ENCODE data around the gene NRIP1.

Gene NRIP1

GRCh38 chr21:14959343-14959742 is 105.5 kb downstream of the NRIP1 start:
- no peak for TF ChIP-seq CTCF (IDR thresholded peaks at IDR 0.05; ENCODE audit: insufficient read depth, low read depth, low read length, missing control alignments)
- DNase-seq (ENCODE audit: low read depth) = no peak
- no peak overlapping the region for H3K4me3 ChIP-seq (ENCODE audit: low read length)

DNA sequence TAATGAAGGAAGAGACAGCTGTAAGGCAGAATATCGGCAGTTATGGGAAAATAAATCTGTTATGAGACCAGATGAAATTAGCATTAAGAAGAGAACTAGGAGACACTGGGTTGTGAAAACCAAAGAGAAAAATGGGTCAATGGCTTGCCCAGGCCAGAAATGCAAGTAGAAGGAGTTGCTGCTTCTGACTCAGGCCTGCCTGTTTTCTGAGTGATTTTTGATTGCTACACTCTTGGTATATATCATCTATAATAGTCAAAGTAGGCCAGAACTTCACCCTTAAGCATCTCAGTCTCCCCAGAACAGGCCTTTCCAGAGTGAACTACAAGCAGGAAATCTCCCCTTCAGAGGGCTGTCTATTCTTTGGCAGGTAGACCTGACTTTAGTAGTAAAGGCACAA is 107.0 kb downstream of the NRIP1 start:
- peak; percentile 59 for DNase-seq (ENCODE audit: low read depth)
- no peak overlapping the region for H3K4me3 ChIP-seq (ENCODE audit: low read length)

GRCh38 chr21:14956807-14957206 is 108.0 kb downstream of the NRIP1 start:
- no peak for TF ChIP-seq CTCF (IDR thresholded peaks at IDR 0.05; ENCODE audit: insufficient read depth, low read depth, low read length, missing control alignments)
- no peak overlapping the region for H3K4me3 ChIP-seq (ENCODE audit: low read length)
- peak; percentile 49 for DNase-seq (ENCODE audit: low read depth)

More for the DNA sequence above, 107.0 kb downstream of the NRIP1 start:
- TF ChIP-seq CTCF (IDR thresholded peaks at IDR 0.05; ENCODE audit: insufficient read depth, low read depth, low read length, missing control alignments) = no peak

DNA sequence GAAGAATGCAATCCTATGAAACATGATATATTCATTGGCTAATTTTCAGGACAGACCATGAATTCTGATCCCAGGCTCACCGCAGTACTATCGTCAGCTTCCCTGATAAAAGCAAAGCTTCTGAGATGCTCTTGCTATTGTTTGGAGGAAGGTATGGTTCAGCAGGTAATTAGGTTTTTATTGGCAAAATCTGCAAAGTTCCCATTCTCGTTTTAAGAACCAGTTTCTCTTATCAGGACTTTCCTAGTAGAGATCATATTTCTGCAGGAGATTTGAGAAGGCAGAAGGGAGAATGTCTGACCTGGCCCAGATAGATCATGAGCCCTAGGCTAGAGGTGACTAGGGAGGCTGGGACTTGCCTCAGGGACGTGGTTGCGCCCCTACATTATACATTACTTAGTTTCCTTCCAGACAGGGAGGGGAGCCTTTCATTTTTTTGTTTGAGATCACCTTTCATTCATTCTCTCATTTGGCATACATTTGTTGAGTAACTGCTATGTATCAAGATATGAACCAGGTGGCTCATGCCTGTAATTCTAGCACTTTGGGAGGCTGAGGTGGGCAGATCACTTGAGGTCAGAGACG is 108.8 kb downstream of the NRIP1 start:
- no peak for TF ChIP-seq CTCF (IDR thresholded peaks at IDR 0.05; ENCODE audit: insufficient read depth, low read depth, low read length, missing control alignments)
- DNase-seq (ENCODE audit: low read depth) = no peak
- H3K4me3 ChIP-seq (ENCODE audit: low read length) = no peak overlapping the region

DNA sequence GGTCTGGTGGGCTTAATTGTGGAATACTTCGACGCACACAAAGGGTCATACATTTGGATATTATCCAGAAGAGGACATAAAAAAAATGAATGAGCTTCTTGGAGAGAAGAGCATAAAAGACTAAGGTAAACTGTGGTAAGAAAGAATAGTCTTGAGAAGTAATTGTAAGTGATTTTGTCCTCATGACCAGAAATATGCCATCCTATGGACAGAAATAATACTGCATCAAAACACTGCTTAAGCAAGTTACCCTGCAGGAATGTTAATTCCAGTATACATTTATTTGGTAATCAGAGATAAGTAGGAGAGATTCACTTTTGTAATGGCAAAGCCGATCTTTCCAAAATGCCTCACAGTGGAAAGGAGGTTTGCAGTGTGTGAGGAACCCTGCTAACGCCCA is 111.9 kb downstream of the NRIP1 start:
- no peak for TF ChIP-seq CTCF (IDR thresholded peaks at IDR 0.05; ENCODE audit: insufficient read depth, low read depth, low read length, missing control alignments)
- DNase-seq (ENCODE audit: low read depth) = no peak
- H3K4me3 ChIP-seq (ENCODE audit: low read length) = no peak overlapping the region

GRCh38 chr21:14949603-14950002 is 115.2 kb downstream of the NRIP1 start:
- no peak for DNase-seq (ENCODE audit: low read depth)
- TF ChIP-seq CTCF (IDR thresholded peaks at IDR 0.05; ENCODE audit: insufficient read depth, low read depth, low read length, missing control alignments) = no peak

GRCh38 chr21:14947613-14948160 is 117.1 kb downstream of the NRIP1 start:
- DNase-seq (ENCODE audit: low read depth) = no peak
- no peak overlapping the region for H3K4me3 ChIP-seq (ENCODE audit: low read length)
- no peak for TF ChIP-seq CTCF (IDR thresholded peaks at IDR 0.05; ENCODE audit: insufficient read depth, low read depth, low read length, missing control alignments)

More at GRCh38 chr21:14949603-14950002, 115.2 kb downstream of the NRIP1 start:
- no peak overlapping the region for H3K4me3 ChIP-seq (ENCODE audit: low read length)
